BE2C (cell line): ENCODE results near the gene UNC5CL.

Source experiments
- DNase-seq: peaks from one replicate; pipeline ENCODE4 v3.0.0-alpha.2; 2020
- H3K27me3 ChIP-seq: fragments of 250-450 bp; sonication (Bioruptor Pico); 2 replicates; pipeline ENCODE4 v1.5.1; 2020; ENCODE audit warnings: mild to moderate bottlenecking
- H3K36me3 ChIP-seq: fragments of 250-450 bp; sonication (Bioruptor Pico); 2 replicates; pipeline ENCODE4 v1.5.1; 2020; ENCODE audit warnings: mild to moderate bottlenecking
- H3K4me1 ChIP-seq: fragments of 250-450 bp; sonication (Bioruptor Pico); 2 replicates; pipeline ENCODE4 v1.5.1; 2020
- H3K4me3 ChIP-seq: 2 replicates; pipeline ENCODE4 v1.5.1; 2011; ENCODE audit warnings: low read depth, low read length
- H3K9me3 ChIP-seq: fragments of 250-450 bp; sonication (Bioruptor Pico); 2 replicates; pipeline ENCODE4 v1.5.1; 2020
- TF ChIP-seq, protein P1 (sequence below): IDR thresholded peaks from 2 replicates; pipeline ENCODE4 v1.5.1; 2012; ENCODE audit warnings: mild to moderate bottlenecking, low read depth, low read length

The UNC5CL gene

DNA sequence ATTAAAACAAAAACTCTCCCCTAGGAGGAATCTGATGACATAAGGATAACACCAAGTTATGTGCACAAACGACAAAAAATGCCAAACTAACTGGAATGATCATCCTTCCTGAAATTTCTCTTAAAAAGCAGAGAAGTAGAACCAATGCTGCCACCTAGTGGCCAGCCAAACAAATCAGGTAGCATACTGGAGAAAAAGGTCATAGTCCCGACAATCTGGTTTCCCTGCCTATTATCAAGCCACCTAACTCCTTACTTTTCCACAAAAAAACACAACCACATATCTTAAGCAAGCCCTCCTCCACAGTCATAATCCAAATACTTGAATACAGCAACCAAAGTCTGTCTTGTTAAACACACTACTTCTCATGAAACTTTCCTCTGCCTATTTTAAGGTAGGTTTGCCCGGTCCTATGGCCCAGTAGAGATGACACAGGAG is 27.9 kb upstream of the UNC5CL start:
- H3K4me1 ChIP-seq: no peaks in the 10 kb centered on the region
- H3K9me3 ChIP-seq: no peaks in the 10 kb centered on the region
- TF ChIP-seq, protein P1, sequence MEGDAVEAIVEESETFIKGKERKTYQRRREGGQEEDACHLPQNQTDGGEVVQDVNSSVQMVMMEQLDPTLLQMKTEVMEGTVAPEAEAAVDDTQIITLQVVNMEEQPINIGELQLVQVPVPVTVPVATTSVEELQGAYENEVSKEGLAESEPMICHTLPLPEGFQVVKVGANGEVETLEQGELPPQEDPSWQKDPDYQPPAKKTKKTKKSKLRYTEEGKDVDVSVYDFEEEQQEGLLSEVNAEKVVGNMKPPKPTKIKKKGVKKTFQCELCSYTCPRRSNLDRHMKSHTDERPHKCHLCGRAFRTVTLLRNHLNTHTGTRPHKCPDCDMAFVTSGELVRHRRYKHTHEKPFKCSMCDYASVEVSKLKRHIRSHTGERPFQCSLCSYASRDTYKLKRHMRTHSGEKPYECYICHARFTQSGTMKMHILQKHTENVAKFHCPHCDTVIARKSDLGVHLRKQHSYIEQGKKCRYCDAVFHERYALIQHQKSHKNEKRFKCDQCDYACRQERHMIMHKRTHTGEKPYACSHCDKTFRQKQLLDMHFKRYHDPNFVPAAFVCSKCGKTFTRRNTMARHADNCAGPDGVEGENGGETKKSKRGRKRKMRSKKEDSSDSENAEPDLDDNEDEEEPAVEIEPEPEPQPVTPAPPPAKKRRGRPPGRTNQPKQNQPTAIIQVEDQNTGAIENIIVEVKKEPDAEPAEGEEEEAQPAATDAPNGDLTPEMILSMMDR: peak; percentile 90
- H3K27me3 ChIP-seq: no peaks in the 10 kb centered on the region
- H3K36me3 ChIP-seq: no peaks in the 10 kb centered on the region; the same call in 1 of the 2 replicates
- H3K4me3 ChIP-seq: no peak overlapping the region
- DNase-seq: peak; percentile 76

DNA sequence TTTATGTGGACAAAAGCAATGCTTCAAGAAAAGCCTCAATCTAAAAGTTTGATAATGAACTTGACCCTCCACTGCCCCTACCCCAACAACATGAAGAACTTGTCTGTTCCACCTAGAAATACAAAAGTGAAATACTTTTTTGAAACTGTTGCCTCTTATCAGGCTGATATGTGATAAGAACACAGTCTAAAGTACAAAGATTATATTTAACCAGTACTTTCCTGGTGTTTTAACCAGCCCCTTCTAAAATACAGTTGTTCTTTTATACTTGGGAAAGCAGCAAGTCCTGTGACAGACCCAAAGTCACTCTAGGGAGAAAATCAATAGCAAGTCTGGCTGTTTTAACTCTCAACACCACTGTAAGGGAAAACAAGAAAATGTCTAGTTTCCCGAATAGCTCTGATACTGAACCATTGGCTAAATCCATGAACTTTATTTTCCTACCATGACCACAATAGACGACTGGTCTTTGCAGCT is 26.6 kb upstream of the UNC5CL start:
- no peak for DNase-seq
- H3K36me3 ChIP-seq: no peaks in the 10 kb centered on the region; the same call in 1 of the 2 replicates
- TF ChIP-seq, protein P1: no peak
- no peaks in the 10 kb centered on the region for H3K9me3 ChIP-seq
- no peaks in the 10 kb centered on the region for H3K27me3 ChIP-seq
- no peaks in the 10 kb centered on the region for H3K4me1 ChIP-seq
- no peak overlapping the region for H3K4me3 ChIP-seq

DNA sequence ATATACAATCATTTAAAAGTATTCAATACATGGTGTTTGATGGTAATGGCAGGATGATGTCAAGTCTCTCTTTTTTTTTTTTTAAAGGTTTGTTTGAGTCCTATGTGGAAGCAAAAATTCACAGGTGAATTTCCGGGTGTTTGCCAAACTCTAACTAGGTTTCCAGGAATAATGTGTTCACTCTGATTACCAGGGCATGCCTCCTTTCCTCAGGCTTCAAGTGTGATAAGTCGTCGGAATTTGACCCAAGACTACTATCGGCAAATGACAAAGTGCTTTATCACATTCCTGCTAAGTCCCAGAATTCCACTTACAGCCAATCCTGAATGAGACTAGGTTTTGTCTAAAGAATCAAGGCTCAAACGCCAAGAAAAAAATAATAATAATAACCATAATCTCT is 25.8 kb upstream of the UNC5CL start:
- Histone ChIP-seq H3K9me3 (no peaks in the 10 kb centered on the region), H3K4me1 (no peaks in the 10 kb centered on the region), H3K4me3 (no peak overlapping the region), H3K36me3 (no peaks in the 10 kb centered on the region; the same call in 1 of the 2 replicates), H3K27me3 (no peaks in the 10 kb centered on the region)
- DNase-seq: no peak
- TF ChIP-seq, protein P1: no peak

DNA sequence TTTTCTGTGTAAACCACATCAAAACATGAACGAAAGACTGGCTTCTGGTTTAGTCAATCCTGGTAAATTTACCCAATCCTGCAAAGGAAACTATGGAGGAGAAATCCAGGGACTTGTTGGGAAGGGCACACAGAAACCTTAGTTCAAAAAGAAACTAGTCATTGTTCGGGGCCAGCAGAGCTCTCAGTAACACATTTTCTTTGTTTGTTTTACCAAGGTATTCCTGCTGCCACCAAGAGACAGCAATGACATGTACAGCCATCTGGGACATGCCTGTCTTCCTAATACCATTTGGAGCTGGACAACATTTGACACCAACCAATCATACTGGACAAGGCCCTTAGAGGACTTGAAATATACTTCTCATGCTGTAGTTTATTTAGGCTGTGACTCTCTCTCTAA is 24.9 kb upstream of the UNC5CL start:
- Histone ChIP-seq H3K9me3 (no peaks in the 10 kb centered on the region), H3K4me3 (no peak overlapping the region), H3K36me3 (no peaks in the 10 kb centered on the region; the same call in 1 of the 2 replicates), H3K27me3 (no peaks in the 10 kb centered on the region), H3K4me1 (no peaks in the 10 kb centered on the region)
- DNase-seq: no peak
- TF ChIP-seq, protein P1: no peak

DNA sequence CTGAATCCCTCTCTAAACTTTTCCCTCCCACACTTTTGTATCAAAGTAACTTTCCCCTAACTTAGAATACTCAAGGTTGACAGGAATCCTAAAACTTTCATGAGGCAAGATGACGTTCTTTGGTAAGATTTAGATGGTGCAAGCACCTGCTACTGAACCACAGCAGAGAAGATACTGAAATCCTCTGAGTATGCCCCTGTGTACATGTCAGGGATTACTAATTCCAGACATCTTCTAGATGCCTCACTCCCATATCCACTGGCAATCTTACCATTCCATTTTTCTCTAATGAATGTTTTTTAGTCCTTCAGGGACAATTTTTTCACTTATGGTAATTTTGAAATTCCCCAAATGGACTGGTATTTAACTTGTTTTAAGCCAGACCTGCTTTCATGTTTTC is 23.0 kb upstream of the UNC5CL start:
- Histone ChIP-seq H3K9me3 (no peaks in the 10 kb centered on the region), H3K4me1 (no peaks in the 10 kb centered on the region)

DNA sequence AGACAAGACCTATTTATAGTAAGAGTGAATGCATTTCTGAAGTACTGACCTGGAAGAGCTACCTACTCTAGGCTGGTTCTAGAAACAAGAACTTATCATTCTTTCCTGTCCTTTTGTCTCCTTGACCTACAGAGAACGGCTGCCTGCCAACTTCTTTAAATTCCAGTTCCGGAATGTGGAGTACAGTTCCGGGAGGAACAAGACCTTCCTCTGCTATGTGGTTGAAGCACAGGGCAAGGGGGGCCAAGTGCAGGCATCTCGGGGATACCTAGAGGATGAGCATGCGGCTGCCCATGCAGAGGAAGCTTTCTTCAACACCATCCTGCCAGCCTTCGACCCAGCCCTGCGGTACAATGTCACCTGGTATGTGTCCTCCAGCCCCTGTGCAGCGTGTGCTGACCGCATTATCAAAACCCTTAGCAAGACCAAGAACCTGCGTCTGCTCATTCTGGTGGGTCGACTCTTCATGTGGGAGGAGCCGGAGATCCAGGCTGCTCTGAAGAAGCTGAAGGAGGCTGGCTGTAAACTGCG is 22.2 kb upstream of the UNC5CL start:
- H3K36me3 ChIP-seq: no peaks in the 10 kb centered on the region; the same call in 1 of the 2 replicates
- no peaks in the 10 kb centered on the region for H3K9me3 ChIP-seq
- DNase-seq: no peak
- no peaks in the 10 kb centered on the region for H3K4me1 ChIP-seq
- no peak overlapping the region for H3K4me3 ChIP-seq
- TF ChIP-seq, protein P1: no peak
- no peaks in the 10 kb centered on the region for H3K27me3 ChIP-seq

More for the DNA sequence above, 23.0 kb upstream of the UNC5CL start:
- DNase-seq: no peak
- no peaks in the 10 kb centered on the region for H3K27me3 ChIP-seq
- H3K36me3 ChIP-seq: no peaks in the 10 kb centered on the region; the same call in 1 of the 2 replicates
- no peak overlapping the region for H3K4me3 ChIP-seq
- TF ChIP-seq, protein P1: no peak
